H54 (cell line): Measurements from ENCODE around the gene C1orf159.
"Not testable (repeated sequence)": the region's sequence is repeated elsewhere in the genome, so short reads cannot be mapped to it uniquely, and the experiment has no call there.

Source experiments
- DNase-seq: peaks from one replicate; pipeline ENCODE4 v3.0.0; 2011; ENCODE audit warnings: low spot score, mixed read lengths; ENCODE audit not compliant: insufficient read length
- FAIRE-seq: peaks from 3 replicates; lab custom pipeline; 2011; peaks lifted over from hg19 to GRCh38; lab: Jason Lieb, UNC
- POLR2A ChIP-seq: IDR thresholded peaks from 2 replicates; pipeline ENCODE4 v1.6.1; 2011; ENCODE audit warnings: low read depth, mild to moderate bottlenecking, low read length

The C1orf159 gene

DNA sequence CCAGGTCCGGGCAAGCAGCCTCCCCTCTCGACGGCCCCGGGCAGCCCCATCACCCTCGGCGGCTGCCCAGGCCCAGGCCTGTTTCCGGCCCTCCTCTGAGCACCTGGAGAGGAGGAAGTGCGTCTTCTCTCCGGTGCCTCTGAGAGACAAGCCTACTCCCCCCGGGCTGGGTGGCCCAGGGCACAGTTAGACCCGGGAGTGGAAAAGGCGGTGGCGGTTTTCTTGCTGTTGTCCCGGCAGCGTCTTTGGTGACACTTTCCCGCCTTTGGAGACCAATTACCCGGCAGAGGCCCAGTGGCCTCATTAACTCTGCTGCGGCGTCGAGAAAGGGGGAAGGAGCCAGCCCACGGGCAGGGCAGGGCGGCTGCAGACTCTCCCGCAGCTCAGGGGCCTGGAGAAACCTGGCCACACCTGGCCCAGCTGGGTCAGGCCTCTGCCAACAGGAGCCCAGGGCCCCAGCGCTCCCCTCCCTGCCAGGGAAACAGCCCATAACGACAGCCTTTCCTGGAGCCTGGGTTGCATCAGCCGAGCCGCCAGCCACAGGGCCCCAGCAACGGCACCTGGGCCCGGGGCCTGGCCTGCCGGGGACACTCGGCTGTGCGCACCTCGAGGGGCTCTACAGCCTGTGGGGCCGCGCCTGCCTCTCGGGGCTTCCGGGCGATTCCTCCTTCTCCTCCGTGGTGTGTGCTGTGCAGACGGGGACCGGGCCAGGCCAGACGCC is 28.4 kb upstream of the C1orf159 start:
- DNase-seq = no peak
- no peak for FAIRE-seq
- TF ChIP-seq POLR2A = no peak

DNA sequence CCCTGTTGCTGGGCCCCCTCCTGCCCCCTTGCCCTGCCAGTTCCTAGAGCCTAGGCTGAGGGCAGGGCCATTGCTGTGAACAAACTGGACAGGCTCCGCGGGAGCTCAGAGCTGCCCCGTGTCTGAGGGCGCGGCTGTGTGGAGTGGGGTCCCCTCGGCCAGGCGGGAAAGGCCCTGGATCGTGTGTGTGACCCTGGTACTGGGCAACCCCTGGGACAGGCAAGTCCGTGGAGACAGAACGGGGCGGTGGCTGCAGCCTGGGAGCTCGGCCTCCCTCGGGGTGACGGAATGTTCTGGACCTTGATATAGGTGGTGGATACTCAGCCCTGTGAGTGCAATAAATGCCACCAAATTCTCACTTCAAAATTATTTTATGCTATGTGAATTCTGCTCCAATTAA is 27.7 kb upstream of the C1orf159 start:
- DNase-seq (no peak), FAIRE-seq (no peak)
- TF ChIP-seq POLR2A = no peak

DNA sequence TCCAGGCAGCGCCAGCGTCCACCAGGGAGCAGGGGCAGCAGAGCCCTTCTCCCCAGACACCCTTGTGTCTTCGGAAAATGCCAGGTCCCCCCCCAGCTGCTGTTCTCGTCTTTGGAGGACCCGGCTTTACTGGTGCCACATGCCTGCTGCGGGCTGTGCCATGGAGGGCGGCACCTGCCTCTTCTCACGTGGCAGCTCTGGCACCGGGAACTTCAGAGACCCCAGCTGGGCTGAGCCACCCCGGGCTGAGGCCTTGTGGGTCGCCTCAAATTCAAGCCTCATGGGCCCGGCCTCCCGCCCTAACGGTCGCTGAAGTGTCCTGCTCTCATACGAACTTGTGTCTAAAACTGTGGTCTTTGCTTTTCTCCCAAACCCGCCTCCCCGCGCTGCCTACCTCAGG is 27.0 kb upstream of the C1orf159 start:
- DNase-seq (no peak), FAIRE-seq (no peak)
- no peak for TF ChIP-seq POLR2A

DNA sequence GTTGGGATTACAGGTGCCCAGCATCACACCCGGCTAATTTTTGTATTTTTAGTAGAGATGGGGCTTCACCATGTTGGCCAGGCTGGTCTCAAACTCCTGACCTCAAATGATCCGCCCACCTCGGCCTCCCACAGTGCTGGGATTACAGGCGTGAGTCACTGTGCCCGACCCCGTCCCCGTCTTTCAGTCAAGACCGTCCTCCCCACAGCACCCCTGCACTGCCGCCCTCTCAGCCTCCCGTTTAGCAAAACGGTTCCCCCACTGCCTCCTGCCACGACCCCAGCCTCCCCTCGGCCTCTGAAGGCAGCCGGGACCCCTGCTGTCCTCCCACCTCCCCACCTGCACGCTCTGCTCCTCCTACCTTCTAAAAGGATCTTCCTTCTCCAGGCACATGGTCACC is 26.5 kb upstream of the C1orf159 start:
- FAIRE-seq, DNase-seq: not testable (repeated sequence)

DNA sequence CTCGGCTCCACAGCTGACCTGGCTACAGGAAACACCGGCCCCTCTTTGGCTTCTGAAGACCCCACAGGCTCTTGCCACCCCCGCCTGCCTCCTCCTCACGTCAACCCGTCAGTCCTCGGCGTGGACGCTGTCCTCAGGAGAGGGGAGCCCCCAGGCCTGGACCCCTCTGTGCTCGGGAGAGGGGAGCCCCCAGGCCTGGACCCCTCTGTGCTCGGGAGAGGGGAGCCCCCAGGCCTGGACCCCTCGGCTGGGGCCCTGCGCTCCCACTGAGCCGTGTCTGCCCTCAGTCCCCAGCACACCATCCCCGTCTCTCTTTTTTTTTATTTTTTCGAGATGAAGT is 26.0 kb upstream of the C1orf159 start:
- FAIRE-seq = no peak
- no peak for TF ChIP-seq POLR2A
- no peak for DNase-seq

DNA sequence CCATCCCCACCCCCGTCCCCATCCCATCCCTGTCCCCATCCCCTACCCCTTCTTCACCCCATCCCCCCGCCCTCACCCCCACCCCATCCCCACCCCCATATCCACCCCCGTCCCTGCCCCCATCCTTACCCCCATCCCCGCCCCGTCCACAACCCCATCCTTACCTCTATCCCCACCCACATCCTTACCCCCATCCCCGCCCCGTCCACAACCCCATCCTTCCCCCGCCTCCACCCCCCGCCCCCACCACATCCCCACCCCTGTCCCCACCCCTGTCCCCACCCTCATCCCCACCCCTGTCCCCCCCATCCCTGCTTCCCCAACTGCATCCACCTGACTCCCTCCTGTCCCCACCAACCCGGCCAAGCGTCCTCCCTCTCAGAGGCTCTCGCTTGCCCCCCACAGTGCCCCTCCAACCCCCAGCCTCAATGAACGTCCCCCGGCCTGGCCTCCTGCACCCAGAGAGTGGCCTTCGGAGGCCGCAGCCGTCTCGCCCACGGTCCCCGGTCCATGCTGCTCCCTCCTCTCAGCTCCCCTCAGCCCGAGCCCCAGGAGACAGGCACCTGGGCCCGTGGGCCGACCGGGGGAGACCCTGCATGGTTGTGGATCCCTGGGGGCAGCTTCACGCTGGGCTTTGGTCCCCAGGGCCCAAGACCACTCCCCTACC is 25.5 kb upstream of the C1orf159 start:
- FAIRE-seq (no peak), DNase-seq (no peak)
- no peak for TF ChIP-seq POLR2A

DNA sequence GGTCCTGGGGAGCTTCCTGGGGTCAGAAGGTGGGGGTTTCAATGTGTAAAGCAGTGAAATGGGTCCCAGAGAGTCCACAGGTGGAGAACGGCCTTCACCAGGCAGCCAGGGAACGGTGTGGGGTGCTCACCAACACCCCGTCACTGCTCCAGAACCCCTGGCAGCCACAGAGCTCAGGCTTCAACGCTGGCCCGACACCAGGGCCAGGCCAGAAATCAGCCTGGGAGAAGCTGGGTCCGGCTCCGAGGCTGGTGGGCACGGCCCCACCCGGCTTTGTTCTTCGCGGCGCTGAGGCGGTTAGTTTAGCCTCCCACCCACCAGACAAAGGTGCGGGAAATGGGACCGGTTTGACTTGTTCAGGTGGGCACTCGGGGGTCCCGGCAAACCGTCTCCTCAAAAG is 24.8 kb upstream of the C1orf159 start:
- no peak for TF ChIP-seq POLR2A
- DNase-seq (no peak), FAIRE-seq (no peak)

DNA sequence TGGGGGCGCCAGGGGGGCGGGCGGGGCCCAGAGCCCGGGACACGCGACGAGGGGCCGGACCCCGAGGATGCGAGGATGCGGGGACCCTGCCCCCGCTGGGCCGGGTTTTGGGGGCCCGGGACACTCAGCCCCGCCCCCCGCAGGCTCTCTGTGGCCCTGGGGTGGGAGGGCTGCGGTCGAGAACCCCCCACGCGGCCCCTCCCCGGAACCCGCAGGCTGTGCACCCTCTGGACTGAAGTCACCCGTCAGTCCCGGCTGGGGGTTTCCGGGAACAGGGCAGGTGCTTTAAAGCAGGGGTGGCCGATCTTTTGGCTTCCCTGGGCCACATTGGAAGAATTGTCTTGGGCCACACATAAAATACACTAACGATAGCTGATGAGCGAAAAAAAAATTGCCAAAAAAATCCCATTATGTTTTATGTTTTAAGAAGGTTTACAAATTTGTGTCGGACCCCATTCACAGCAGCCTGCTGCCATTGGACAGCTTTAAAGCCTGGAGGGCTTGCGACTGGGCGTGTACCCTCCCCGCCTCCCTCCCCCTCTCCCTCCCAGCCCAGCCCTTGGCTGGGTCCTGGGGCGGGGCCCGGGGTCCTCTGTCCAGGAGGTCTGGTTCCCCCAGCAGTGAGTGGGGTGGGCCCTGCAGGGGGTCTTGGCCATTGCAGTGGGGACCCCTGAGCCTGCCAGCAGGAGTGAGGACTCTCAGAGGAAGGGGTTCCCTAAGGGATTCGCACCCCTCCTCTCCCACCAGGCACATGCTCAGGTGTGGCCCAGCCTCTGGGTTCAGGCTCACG is 21.6 kb upstream of the C1orf159 start:
- FAIRE-seq = no peak
- no peak for DNase-seq

DNA sequence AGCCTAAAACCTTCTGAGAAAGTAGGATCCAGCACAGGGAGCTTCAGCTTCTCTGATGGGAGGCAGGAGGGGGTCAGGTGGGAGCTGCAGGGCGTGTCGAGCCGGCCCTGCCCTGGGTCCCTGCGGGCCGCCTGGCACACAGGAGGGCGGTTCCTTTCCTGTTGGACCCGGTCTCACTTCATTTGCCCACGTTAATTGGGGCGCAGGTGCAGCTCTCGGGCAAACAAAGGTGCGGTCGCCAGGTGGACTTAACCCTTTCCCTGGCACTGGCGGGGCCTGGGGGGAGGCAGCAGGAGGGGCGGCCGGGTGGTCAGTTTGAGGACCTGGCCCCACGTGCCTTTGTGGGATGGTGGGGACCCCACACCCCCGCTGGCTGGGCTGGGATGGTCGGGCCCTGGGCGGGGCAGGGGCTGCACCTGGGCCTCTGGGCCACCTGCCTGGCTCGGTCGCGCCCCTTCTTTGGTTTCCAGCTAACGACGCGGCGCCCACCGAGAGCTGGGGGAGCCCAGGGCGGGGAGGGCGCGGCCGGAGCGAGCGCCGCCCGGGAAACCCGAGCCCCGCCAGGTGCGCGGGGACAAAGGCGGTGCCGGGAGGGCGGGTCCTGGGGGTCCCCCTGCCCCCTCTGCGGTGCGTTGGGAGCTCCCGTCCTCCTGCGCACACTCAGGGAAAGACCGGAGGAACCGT is 20.8 kb upstream of the C1orf159 start:
- TF ChIP-seq POLR2A = no peak
- no peak for FAIRE-seq
- DNase-seq = no peak

More for the DNA sequence above, 21.6 kb upstream of the C1orf159 start:
- no peak for TF ChIP-seq POLR2A

DNA sequence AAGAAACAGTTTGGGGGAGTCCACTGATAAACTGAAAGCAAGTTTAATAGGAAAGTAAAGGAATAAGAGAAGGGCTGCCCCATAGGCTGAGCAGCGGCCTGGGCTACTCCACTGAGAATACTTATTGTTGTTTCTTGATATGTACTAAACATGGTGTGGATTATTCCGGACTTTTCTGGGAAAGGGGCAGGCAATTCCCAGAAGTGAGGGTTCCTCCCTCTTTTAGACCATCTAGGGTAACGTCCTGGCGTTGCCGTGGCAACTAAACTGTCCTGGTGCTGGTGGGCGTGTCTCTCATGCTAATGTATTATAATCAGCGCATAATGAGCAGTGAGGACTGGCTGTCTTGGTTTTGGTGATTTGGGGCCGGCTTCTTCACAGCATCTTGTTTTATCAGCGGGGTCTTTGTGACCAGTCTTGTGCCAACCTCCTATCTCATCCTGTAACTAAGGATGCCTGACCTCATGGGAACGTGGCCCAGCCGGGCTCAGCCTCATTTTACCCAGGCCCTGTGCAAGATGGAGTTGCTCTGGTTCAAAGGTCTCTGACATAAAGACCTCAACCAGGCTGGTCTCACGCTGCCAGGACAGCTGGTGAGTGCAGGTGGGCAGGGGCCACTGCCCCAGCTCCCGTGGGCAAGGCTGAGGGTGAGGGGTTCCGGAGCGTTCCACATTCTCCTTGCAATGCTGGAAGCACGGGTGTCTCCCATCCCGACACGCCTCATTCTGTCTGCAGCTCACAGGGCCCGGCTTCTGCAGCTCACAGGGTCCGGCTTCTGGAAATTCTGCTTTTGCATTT is 19.6 kb upstream of the C1orf159 start:
- DNase-seq (no peak), FAIRE-seq (no peak)
- no peak for TF ChIP-seq POLR2A

DNA sequence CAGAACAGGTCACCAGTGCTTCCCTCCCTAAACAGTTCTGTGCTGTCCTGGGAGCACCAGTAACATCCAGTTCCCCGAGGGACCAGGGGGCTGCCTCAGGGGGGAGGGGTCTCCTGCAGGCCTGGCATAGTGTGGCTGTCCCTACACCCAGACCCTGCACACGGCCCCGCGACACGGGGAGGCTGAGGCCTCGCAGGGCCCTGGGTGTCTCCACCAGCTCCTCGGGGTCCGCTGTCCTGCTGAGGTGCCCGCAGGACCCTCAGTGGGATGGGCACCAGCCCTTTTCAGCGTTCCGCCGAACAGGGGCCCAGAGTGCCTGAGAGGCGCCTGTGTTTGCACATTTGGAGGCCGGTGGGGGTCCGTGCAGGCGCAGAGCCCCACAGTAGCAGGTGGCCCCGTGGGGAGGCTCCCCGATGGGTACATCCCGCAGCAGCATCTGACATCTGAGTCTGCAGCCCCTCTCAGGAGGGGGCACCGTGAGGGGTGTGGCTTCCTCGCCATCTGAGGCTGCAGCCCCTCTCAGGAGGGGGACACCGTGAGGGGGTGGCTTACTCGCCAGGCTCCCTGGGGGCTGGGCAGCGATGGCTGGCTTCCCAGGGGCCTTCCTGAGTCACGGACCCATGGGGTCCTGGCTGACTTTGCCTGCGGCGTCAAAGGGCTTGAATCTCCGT is 18.5 kb upstream of the C1orf159 start:
- DNase-seq (no peak), FAIRE-seq (no peak)
- no peak for TF ChIP-seq POLR2A

DNA sequence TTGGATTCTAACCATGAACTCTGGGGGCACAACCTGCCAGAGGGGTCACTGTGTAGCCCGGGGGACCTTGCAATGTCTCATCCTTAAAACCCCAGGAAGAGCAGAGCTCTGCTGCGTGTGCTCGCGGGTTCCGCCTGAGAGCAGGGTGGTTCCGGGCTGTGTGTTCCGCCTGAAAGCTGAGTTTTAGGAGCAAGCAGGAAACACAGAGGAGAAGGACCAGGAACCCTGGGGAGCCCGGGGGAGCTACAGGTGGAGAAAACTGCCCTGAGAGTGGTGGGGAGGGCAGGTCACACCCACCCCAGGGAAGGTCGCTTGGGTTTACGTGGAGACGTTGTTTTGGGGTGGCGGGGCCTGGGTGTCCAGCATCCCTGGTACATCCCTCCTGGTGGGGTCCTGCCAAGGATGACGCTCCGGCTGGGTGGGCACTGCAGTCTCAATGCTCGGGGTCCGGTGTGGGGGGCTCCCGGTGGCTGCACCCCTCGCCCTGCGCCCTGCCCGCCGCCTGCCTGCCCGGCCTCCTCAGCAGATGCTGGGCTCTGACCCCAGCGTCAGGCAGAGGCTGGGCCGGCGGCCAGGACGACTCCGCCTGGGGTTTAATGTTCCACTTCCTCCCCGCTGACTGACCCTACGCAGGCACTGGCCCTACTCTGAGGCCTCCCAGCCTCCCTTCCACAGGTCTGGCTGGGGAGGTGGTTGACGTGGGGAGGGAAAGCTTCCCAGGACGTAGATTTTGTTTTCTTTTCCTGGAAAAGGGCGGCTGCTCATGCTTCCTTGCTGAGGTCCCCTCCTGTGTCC is 17.3 kb upstream of the C1orf159 start:
- FAIRE-seq = no peak
- TF ChIP-seq POLR2A = no peak
- no peak for DNase-seq
